ENCODE measurements around the gene ERFL.

The ERFL gene

GRCh38 chr19:41913538-41914423 lies 14.5 kb downstream of the ERFL start:
- DNase-seq (ENCODE audit: low read depth in 2 of 2), result no peak

- DNase-seq (ENCODE audit: low read depth in 2 of 2), result no peak
Measured at GRCh38 chr19:41912899-41913537, 15.2 kb downstream of the ERFL start.

- DNase-seq (ENCODE audit: low read depth in 2 of 2), result no peak
Measured at GRCh38 chr19:41911889-41912731, 16.1 kb downstream of the ERFL start.

- no peak for DNase-seq (ENCODE audit: low read depth in 2 of 2)
Measured at GRCh38 chr19:41910992-41911888, 17.0 kb downstream of the ERFL start.

GRCh38 chr19:41910240-41910991 lies 17.8 kb downstream of the ERFL start:
- no peak for DNase-seq (ENCODE audit: low read depth in 2 of 2)

GRCh38 chr19:41909706-41910105 lies 18.5 kb downstream of the ERFL start:
- no peak for DNase-seq (ENCODE audit: low read depth in 2 of 2)

- DNase-seq (ENCODE audit: low read depth in 2 of 2), result no peak
Measured at GRCh38 chr19:41908724-41909464, 19.4 kb downstream of the ERFL start.

- no peak for DNase-seq (ENCODE audit: low read depth in 2 of 2)
Measured at GRCh38 chr19:41907994-41908615, 20.1 kb downstream of the ERFL start.

- no peak for DNase-seq (ENCODE audit: low read depth in 2 of 2)
Measured at GRCh38 chr19:41906916-41907680, 21.2 kb downstream of the ERFL start.

GRCh38 chr19:41906271-41906670 lies 22.0 kb downstream of the ERFL start:
- DNase-seq (ENCODE audit: low read depth in 2 of 2), result no peak

- DNase-seq (ENCODE audit: low read depth in 2 of 2), result no peak
Measured at GRCh38 chr19:41905273-41906002, 22.8 kb downstream of the ERFL start.

- no peak for DNase-seq (ENCODE audit: low read depth in 2 of 2)
Measured at GRCh38 chr19:41904118-41904870, 24.0 kb downstream of the ERFL start.

- DNase-seq (ENCODE audit: low read depth in 2 of 2), result no peak
Measured at GRCh38 chr19:41903193-41903953, 24.9 kb downstream of the ERFL start.

GRCh38 chr19:41902594-41902993 lies 25.7 kb downstream of the ERFL start:
- DNase-seq (ENCODE audit: low read depth in 2 of 2), result no peak

GRCh38 chr19:41901707-41902360 lies 26.4 kb downstream of the ERFL start:
- no peak for DNase-seq (ENCODE audit: low read depth in 2 of 2)

- DNase-seq (ENCODE audit: low read depth in 2 of 2), result no peak
Measured at GRCh38 chr19:41898235-41898634, 30.0 kb downstream of the ERFL start.

Data from stimulated activated CD8-positive, alpha-beta memory T cell treated with anti-CD3 and anti-CD28 coated beads, Interleukin-15, amount 100 ng/mL, for 4 hours (primary cell).